Liver (tissue), 3 donors: ENCODE measurements around the gene KSR2.

Source experiments
- HNF4A ChIP-seq, 2 donors: conservative IDR thresholded peaks; 2 replicates each; pipeline ENCODE4 v1.6.1; 2016; ENCODE audit warnings: antibody characterized with exemption in 2 of 2, mild to moderate bottlenecking in 2 of 2
- JUND ChIP-seq, 2 donors: IDR thresholded peaks; 2 replicates each; pipeline ENCODE4 v1.6.1; 2016; ENCODE audit warnings: antibody characterized with exemption in 2 of 2
- YY1 ChIP-seq: IDR thresholded peaks from 2 replicates; pipeline ENCODE4 v1.6.1; 2016; ENCODE audit warnings: antibody characterized with exemption, mild to moderate bottlenecking
- TF ChIP-seq, protein P1 (sequence below): fragments of 150-350 bp; IDR thresholded peaks from 2 replicates; pipeline ENCODE4 v1.5.1; 2017; ENCODE audit warnings: improper control_type of control experiment, low read depth, low read length; ENCODE audit not compliant: missing input control
- TF ChIP-seq, protein P2 (sequence below): IDR thresholded peaks from 2 replicates; pipeline ENCODE4 v1.6.1; 2016; ENCODE audit warnings: antibody characterized with exemption
- donor health status: healthy.
- donor health status: healthy.

DNA sequence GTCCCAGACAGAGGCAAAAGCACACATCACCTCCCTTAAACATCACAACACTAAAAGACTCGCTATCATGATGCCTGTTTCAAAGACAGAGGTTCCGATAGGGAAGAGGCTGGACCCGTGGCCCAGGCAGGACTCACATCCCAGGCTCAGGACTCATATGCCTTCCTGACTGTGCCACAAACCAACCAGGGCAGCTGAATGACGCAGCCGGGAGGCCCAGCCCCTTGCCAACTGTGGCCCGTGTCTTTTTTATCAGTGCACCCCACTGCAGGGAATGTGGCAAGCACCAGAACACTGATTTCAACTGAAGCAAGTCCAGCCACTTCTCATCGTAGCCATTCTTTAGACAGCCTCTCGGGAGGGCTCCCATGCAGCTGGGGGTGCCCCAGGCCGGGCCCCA is 132.3 kb downstream of the KSR2 start:
- TF ChIP-seq, protein P1, sequence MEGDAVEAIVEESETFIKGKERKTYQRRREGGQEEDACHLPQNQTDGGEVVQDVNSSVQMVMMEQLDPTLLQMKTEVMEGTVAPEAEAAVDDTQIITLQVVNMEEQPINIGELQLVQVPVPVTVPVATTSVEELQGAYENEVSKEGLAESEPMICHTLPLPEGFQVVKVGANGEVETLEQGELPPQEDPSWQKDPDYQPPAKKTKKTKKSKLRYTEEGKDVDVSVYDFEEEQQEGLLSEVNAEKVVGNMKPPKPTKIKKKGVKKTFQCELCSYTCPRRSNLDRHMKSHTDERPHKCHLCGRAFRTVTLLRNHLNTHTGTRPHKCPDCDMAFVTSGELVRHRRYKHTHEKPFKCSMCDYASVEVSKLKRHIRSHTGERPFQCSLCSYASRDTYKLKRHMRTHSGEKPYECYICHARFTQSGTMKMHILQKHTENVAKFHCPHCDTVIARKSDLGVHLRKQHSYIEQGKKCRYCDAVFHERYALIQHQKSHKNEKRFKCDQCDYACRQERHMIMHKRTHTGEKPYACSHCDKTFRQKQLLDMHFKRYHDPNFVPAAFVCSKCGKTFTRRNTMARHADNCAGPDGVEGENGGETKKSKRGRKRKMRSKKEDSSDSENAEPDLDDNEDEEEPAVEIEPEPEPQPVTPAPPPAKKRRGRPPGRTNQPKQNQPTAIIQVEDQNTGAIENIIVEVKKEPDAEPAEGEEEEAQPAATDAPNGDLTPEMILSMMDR = no peak
- TF ChIP-seq, protein P2, sequence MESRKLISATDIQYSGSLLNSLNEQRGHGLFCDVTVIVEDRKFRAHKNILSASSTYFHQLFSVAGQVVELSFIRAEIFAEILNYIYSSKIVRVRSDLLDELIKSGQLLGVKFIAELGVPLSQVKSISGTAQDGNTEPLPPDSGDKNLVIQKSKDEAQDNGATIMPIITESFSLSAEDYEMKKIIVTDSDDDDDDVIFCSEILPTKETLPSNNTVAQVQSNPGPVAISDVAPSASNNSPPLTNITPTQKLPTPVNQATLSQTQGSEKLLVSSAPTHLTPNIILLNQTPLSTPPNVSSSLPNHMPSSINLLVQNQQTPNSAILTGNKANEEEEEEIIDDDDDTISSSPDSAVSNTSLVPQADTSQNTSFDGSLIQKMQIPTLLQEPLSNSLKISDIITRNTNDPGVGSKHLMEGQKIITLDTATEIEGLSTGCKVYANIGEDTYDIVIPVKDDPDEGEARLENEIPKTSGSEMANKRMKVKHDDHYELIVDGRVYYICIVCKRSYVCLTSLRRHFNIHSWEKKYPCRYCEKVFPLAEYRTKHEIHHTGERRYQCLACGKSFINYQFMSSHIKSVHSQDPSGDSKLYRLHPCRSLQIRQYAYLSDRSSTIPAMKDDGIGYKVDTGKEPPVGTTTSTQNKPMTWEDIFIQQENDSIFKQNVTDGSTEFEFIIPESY = no peak
- no peak for TF ChIP-seq JUND (IDR thresholded peaks at IDR 0.05)
- no peak for TF ChIP-seq YY1
- no peak for TF ChIP-seq HNF4A (conservative IDR thresholded peaks at IDR 0.05)
